Heart left ventricle (tissue), 13 donors: ENCODE measurements around the gene SMG1.

ENCODE experiments used
- POLR2A ChIP-seq, 2 donors: fragments of 450-650 bp; IDR thresholded peaks; one replicate each; pipeline ENCODE4 v1.6.1; 2017; ENCODE audit warnings: antibody characterized with exemption in 2 of 2, mild to moderate bottlenecking in 2 of 2, moderate library complexity in 2 of 2
- TF ChIP-seq, protein P1 (sequence below), 12 donors: fragments of 200-600 bp; sonication (generic) in 4 of 12; IDR thresholded peaks; one replicate each; pipeline versions ENCODE4 v1.5.0 to v1.8.0; 2018 to 2022; ENCODE audit warnings: antibody characterized with exemption in 12 of 12, mild to moderate bottlenecking in 5 of 12
- donor health status: ischemic (EF 13 %, LVEDD 7.1; RV severe dilation, severe dysfunction).
- donor health status: DM: no; HTN: yes; CAD: no.
- donor health status: DM: no; HTN: no; CAD: no.
- donor health status: ischemic (EF 25% LVEDD 6.9; RV normal size, moderate dysfunction).
- donor health status: ischemic (EF 25% LVEDD 5.7; RV mildly dilated, moderate dysfunction).
- donor health status: ischemic (EF 35%, LVEDD 5.7; RV mildly dilated, moderate dysfunction).
- donor health status: nonischemic (EF 11% LVEDD 7.7; RV severe dilation, severe dysfunction).
- donor health status: DM: yes; HTN: yes; CAD: no.
- donor health status: PGD.
- donor health status: ischemic (EF 29% LVEDD 5.4; RV normal size, mild dysfunction).
- donor health status: nonischemic (EF 23%, LVEDD 6.1; RV moderate dilation, normal function).

DNA sequence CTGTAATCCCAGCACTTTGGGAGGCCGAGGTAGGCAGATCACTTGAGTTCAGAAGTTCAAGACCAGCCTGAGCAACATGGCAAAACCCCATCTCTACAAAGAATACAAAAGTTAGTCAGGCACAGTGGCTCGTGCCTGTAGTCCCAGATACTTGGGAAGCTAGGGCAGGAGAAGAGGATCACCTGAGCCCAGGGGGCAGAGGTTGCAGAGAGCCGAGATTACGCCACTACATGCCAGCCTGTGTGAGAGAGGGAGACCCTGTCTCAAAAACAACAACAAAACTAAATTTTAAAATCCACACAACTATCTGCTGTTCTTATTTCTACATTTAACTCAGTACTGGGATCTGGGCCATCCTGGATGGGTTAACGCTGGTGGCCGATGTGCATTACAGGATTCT lies 83.6 kb downstream of the SMG1 start:
- TF ChIP-seq POLR2A (IDR thresholded peaks at IDR 0.05): no peak
- TF ChIP-seq, protein P1, sequence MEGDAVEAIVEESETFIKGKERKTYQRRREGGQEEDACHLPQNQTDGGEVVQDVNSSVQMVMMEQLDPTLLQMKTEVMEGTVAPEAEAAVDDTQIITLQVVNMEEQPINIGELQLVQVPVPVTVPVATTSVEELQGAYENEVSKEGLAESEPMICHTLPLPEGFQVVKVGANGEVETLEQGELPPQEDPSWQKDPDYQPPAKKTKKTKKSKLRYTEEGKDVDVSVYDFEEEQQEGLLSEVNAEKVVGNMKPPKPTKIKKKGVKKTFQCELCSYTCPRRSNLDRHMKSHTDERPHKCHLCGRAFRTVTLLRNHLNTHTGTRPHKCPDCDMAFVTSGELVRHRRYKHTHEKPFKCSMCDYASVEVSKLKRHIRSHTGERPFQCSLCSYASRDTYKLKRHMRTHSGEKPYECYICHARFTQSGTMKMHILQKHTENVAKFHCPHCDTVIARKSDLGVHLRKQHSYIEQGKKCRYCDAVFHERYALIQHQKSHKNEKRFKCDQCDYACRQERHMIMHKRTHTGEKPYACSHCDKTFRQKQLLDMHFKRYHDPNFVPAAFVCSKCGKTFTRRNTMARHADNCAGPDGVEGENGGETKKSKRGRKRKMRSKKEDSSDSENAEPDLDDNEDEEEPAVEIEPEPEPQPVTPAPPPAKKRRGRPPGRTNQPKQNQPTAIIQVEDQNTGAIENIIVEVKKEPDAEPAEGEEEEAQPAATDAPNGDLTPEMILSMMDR (IDR thresholded peaks at IDR 0.05): no peak
